Activated CD8-positive, alpha-beta memory T cell treated with anti-CD3 and anti-CD28 coated beads, Interleukin-2, amount 50 U/mL, for 48 hours (primary cell): Measurements from ENCODE around the gene SSX2B.
"Not testable (repeated sequence)": the region's sequence is repeated elsewhere in the genome, so short reads cannot be mapped to it uniquely, and the experiment has no call there.

Source experiments
- DNase-seq: peaks from one replicate; pipeline ENCODE4 v3.0.0-alpha.2; 2020

Gene SSX2B, protein sequence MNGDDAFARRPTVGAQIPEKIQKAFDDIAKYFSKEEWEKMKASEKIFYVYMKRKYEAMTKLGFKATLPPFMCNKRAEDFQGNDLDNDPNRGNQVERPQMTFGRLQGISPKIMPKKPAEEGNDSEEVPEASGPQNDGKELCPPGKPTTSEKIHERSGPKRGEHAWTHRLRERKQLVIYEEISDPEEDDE

DNA sequence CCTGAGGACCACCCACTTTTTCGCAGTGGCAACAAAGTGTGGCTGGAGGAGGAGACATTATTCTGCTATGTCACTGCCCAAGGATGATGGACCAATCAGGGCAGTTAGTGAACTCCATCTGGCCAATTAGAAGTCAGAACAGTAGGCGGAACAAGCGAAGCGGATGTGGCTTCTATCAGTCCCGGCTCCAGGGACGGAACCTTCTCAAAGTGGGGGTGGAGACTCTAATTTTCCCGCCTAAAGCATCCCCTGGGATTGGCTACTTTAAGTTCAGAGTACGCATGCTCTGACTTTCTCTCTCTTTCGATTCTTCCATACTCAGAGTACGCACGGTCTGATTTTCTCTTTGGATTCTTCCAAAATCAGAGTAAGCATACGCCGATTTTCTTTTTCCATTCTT is at the start of gene SSX2B:
Gene SSX2B, plus strand, starts transcription at position 301 of the 400 bp plus-strand sequence. CDS start 1,429 bp downstream, outside the sequence.
- DNase-seq: not testable (repeated sequence)

DNA sequence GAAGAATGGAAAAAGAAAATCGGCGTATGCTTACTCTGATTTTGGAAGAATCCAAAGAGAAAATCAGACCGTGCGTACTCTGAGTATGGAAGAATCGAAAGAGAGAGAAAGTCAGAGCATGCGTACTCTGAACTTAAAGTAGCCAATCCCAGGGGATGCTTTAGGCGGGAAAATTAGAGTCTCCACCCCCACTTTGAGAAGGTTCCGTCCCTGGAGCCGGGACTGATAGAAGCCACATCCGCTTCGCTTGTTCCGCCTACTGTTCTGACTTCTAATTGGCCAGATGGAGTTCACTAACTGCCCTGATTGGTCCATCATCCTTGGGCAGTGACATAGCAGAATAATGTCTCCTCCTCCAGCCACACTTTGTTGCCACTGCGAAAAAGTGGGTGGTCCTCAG is 44.0 kb upstream of the SSX2B start, which contains the start of gene SSX2:
Gene SSX2, minus strand, starts transcription at position 101 of the 400 bp plus-strand sequence. CDS start 1,429 bp downstream, outside the sequence.
- not testable (repeated sequence) for DNase-seq

DNA sequence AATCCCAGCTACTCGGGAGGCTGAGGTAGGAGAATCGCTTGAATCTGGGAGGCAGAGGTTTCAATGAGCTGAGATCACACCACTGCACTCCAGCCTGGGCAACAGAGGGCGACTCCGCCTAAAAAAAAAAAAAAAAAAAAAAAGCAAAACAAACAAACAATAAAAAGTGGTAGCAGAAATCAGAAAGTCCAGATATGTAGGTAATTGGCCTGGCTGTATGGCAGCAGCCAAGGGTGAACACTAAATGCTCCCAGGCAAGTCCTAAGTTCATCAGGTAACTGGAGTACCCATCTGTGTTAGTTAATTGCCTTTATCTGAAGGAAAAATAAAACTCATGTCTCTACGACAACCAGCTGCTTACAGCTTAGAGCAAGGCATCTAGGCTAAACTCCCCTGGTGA is 14.9 kb downstream of the SSX2B start:
- DNase-seq: not testable (repeated sequence)

DNA sequence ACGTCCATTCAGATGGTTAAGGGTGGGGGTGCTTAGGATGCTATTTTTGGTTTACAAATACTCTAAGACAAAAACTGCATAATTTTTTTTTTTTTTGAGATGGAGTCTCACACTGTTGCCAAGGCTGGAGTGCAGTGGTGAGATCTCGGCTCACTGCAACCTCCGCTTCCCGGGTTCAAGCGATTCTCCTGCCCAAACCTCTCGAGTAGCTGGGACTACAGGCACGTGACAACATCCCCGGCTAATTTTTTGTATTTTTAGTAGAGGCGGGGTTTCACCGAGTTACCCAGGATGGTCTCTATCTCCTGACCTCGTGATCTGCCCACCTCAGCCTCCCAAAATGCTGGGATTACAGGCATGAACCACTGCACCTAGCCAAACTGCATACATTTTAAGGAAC is 22.5 kb downstream of the SSX2B start:
- DNase-seq: not testable (repeated sequence)

DNA sequence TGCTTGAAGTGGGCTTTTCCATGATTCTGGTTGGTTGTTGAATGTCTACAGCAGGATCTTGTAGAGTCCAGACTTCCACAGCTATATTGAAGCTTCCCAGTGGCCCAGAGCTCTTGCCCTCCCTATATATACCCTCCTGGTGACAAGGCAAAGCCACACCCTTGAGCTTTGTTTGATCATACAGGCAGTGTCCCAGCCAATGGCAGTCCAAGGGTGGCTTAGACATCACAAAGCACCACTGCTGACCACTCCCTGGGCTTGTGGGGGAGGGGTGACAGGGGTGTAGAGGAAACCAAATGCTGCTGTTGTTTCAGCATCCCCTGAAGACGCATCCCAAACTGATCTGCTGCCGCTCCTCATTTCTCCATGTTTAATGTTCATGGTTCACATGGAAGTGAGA is 46.3 kb downstream of the SSX2B start, which contains the start of gene SPANXN5:
Gene SPANXN5, minus strand, starts transcription at position 101 of the 400 bp plus-strand sequence. Its CDS starts 79 bp downstream, at position 22.
- DNase-seq: not testable (repeated sequence)

DNA sequence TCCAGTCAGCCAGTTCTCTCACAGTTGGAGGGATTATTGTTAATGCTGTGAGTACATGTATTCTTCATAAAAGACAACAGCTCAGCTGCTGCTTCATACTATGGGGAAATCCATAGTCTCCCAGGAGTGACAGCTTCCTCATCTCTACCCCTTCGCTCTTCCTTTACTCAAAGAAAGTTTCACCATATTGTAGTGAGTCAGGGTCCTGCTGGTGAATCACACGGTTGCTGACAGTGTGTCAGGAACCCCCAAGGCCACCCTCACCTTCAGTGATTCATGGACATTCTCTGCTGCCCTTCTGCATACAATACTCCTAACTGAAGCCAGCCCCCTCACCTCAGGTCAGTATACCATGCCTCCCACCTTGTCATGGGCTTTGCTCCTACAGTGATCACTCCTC is 53.8 kb downstream of the SSX2B start:
- not testable (repeated sequence) for DNase-seq
